Measurements from ENCODE around the gene ASPHD2.

Gene ASPHD2

GRCh38 chr22:26492220-26492619 lies 63.2 kb downstream of the ASPHD2 start:
- in situ Hi-C loops (cut with MboI; ENCODE audit: low sequenced_read_pairs) = no loop called here

- in situ Hi-C loops (cut with MboI; ENCODE audit: low sequenced_read_pairs) = no loop called here
Observed at GRCh38 chr22:26494506-26494905, 65.4 kb downstream of the ASPHD2 start.

All from HL-60/S4 treated with retinoic acid at 250 ng/mL for 4 days and 3 days (cell line).